Transverse colon (tissue), 4 donors: ENCODE results near the gene BIN2. TPM values are rescaled to one million over a fixed set of nuclear protein-coding genes. Genes with fewer than 3 reads are reported as not detected.

Experiments used
- DNase-seq: peaks from one replicate; pipeline ENCODE4 v3.0.0-alpha.2; 2019
- H3K27ac ChIP-seq, 4 donors: fragments of 200-600 bp; sonication (generic); 2 replicates each; pipeline ENCODE4 v1.5.1; 2016 to 2018; ENCODE audit warnings: inconsistent platforms in 4 of 4
- H3K27me3 ChIP-seq: fragments of 200-600 bp; sonication (generic); 2 replicates; pipeline ENCODE4 v1.5.1; 2017; ENCODE audit warnings: inconsistent platforms
- H3K36me3 ChIP-seq, 4 donors: fragments of 200-600 bp; sonication (generic); 2 replicates each; pipeline ENCODE4 v1.5.1; 2017 to 2019; ENCODE audit warnings: inconsistent platforms in 4 of 4
- H3K4me1 ChIP-seq, 4 donors: fragments of 200-600 bp; sonication (generic); 2 replicates each; pipeline ENCODE4 v1.5.1; 2017 to 2020; ENCODE audit warnings: inconsistent platforms in 4 of 4
- H3K4me3 ChIP-seq, 4 donors: fragments of 200-600 bp; sonication (generic); 1 replicate in 1 of 4; 2 replicates in 3 of 4; pipeline versions ENCODE4 v1.5.1 to v1.6.1; 2017 to 2019; ENCODE audit warnings: inconsistent platforms in 4 of 4
- H3K9me3 ChIP-seq, 2 donors: fragments of 200-600 bp; sonication (generic); 2 replicates each; pipeline ENCODE4 v1.5.1; 2017 to 2019; ENCODE audit warnings: inconsistent platforms in 2 of 2
- CTCF ChIP-seq, 5 experiments: fragments of 200-600 bp in 3 of 5; fragments of 450-650 bp in 2 of 5; sonication (generic) in 3 of 5; IDR thresholded peaks; 1 replicate in 2 of 5; 2 replicates in 3 of 5; pipeline ENCODE4 v1.5.1; 2016 to 2017; ENCODE audit warnings: antibody characterized with exemption in 5 of 5, inconsistent platforms in 3 of 5, mild to moderate bottlenecking in 2 of 5, moderate library complexity in 1 of 5
- EP300 ChIP-seq: sonication (generic); formaldehyde crosslinking; IDR thresholded peaks from one replicate; pipeline ENCODE4 v1.6.1; 2017; ENCODE audit warnings: antibody characterized with exemption, low read depth
- POLR2A ChIP-seq: fragments of 450-650 bp; IDR thresholded peaks from one replicate; pipeline ENCODE4 v1.6.1; 2016; ENCODE audit warnings: antibody characterized with exemption, mild to moderate bottlenecking, moderate library complexity
- POLR2AphosphoS5 ChIP-seq, 3 donors: sonication (generic); formaldehyde crosslinking; IDR thresholded peaks; one replicate each; pipeline ENCODE4 v1.6.1; 2016; ENCODE audit warnings: antibody characterized with exemption in 3 of 3
- WGBS, 2 donors: methylation state at CpG; one replicate each; pipeline ENCODE4 v1.1.5; 2018; ENCODE audit warnings: low coverage in 1 of 2; 5-methylcytosine and 5-hydroxymethylcytosine counted together
- in situ Hi-C, 4 donors: fragments of 200-750 bp; cut with MboI; loops; one replicate each; pipeline versions ENCODE4 v1.15.0 to v1.15.1; 2017; ENCODE audit warnings: low sequenced_read_pairs in 3 of 4, low pct_ligation_motif_present in 1 of 4, low pct_unique_long_range_greater_than_20kb in 1 of 4
- intact Hi-C: fragments of 100-400 bp; cut with DNase I; formaldehyde crosslinking; loops from one replicate; pipeline ENCODE4 v1.15.1; 2023; ENCODE audit warnings: low total_unique reads
- total RNA-seq, 4 donors: library from RNA; depleted of rRNA; stranded (reverse); fragments of >200 nt; gene quantifications; one replicate each; pipeline ENCODE4 v1.1.0, GENCODE V29; 2016

BIN2 gene
- total RNA-seq, 4 donors from 2014 or later: 4.0 to 28.8 (median 9.0) TPM

DNA sequence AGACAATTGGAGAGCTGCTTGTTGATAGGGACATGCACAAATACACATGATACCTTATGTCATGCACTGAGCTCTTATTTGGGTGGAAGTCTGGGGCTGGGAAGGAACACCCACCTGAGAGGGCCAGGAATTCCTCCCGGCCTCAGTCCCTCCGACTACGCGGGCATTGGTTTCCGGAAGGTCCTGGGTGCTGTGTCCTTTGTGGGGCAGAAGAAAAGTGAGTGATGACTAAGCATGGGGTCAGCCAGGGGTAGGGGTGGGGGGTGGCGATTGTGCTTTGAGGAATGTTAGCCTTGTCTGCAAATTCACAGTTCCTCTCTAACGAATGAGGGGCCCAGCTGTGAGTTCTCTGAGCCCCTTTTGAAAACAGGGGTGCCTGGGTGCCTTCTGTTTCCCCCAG, 21.7 kb upstream of the BIN2 start:
- H3K36me3 ChIP-seq: no peaks in the 10 kb centered on the region
- WGBS, 2 donors: 82% methylated on average over 7 of the region's 7 CpGs; no CpG with 5 or more reads in 1 of the 2 donors
- no peaks in the 10 kb centered on the region for H3K9me3 ChIP-seq
- no peak for DNase-seq
- intact Hi-C loops: no loop called here
- TF ChIP-seq POLR2AphosphoS5 (IDR thresholded peaks at IDR 0.05) (no peak), CTCF (IDR thresholded peaks at IDR 0.05) (no peak), POLR2A (no peak), EP300 (no peak)
- no peak overlapping the region for H3K4me3 ChIP-seq
- no peak overlapping the region for H3K27ac ChIP-seq
- no peaks in the 10 kb centered on the region for H3K27me3 ChIP-seq
- H3K4me1 ChIP-seq: peaks cover 0 to 7% (median 0%) of the 10 kb centered on the region in 4 donors
- in situ Hi-C loops: loop anchor here in 2 of 4 donors (25.0 kb wide), 1 partner anchor 283 kb away; no protein-coding TSS in a partner anchor

GRCh38 chr12:51343201-51343600, 19.2 kb upstream of the BIN2 start:
- H3K4me3 ChIP-seq: no peak overlapping the region
- no peaks in the 10 kb centered on the region for H3K36me3 ChIP-seq
- H3K27ac ChIP-seq: no peak overlapping the region
- WGBS, 2 donors: 76% methylated on average over 2 of the region's 2 CpGs; no CpG with 5 or more reads in 1 of the 2 donors
- H3K9me3 ChIP-seq: no peaks in the 10 kb centered on the region
- intact Hi-C loops: no loop called here
- TF ChIP-seq POLR2A: no peak
- TF ChIP-seq CTCF (IDR thresholded peaks at IDR 0.05): no peak
- no peak for TF ChIP-seq EP300
- TF ChIP-seq POLR2AphosphoS5 (IDR thresholded peaks at IDR 0.05): no peak
- DNase-seq: no peak
- in situ Hi-C loops: loop anchor here (5.0 to 25.0 kb wide), 3 partner anchors 71 to 281 kb away; partner anchors contain the start of gene SMAGP (in 1 of the 4)
- H3K27me3 ChIP-seq: no peaks in the 10 kb centered on the region
- H3K4me1 ChIP-seq: peaks cover 0 to 7% (median 0%) of the 10 kb centered on the region in 4 donors

GRCh38 chr12:51342416-51342815, 18.4 kb upstream of the BIN2 start:
- H3K4me3 ChIP-seq: no peak overlapping the region
- no peak overlapping the region for H3K27ac ChIP-seq
- H3K4me1 ChIP-seq: peaks cover 0 to 7% (median 0%) of the 10 kb centered on the region in 4 donors
- 91 to 97% methylated on average over 5 to 10 of the region's 10 CpGs for WGBS, 2 donors
- no peaks in the 10 kb centered on the region for H3K9me3 ChIP-seq
- intact Hi-C loops (no loop called here), in situ Hi-C loops (loop anchor here (5.0 to 25.0 kb wide), 3 partner anchors 70 to 280 kb away; partner anchors contain the start of gene SMAGP (in 1 of the 4))
- no peaks in the 10 kb centered on the region for H3K27me3 ChIP-seq
- H3K36me3 ChIP-seq: no peaks in the 10 kb centered on the region
- no peak for DNase-seq
- TF ChIP-seq CTCF (IDR thresholded peaks at IDR 0.05) (no peak), POLR2AphosphoS5 (IDR thresholded peaks at IDR 0.05) (no peak), EP300 (no peak), POLR2A (no peak)

GRCh38 chr12:51341251-51342007, 17.5 kb upstream of the BIN2 start:
- peak; percentile 82 for DNase-seq
- TF ChIP-seq POLR2A (no peak), EP300 (no peak), POLR2AphosphoS5 (IDR thresholded peaks at IDR 0.05) (no peak), CTCF (IDR thresholded peaks at IDR 0.05) (peak; percentile 96 to 99 (median 98))
- Histone ChIP-seq H3K9me3 (no peaks in the 10 kb centered on the region), H3K4me1 (peaks cover 0 to 7% (median 0%) of the 10 kb centered on the region in 4 donors), H3K27me3 (no peaks in the 10 kb centered on the region), H3K4me3 (peak overlapping the region in 1 of 4 donors; percentile 32), H3K27ac (peak overlapping the region in 3 of 4 donors; percentile 30 to 54 (median 36)), H3K36me3 (no peaks in the 10 kb centered on the region)
- WGBS, 2 donors: 23 to 29% methylated on average over 3 to 9 of the region's 9 CpGs
- in situ Hi-C loops (loop anchor here (5.0 to 25.0 kb wide), 3 partner anchors 69 to 279 kb away; partner anchors contain the start of gene SMAGP (in 1 of the 4)), intact Hi-C loops (no loop called here)
